AG04449 (cell line): ENCODE measurements around the gene TMEM200A.

ENCODE experiments used
- CTCF ChIA-PET: fragments of 350-600 bp; formaldehyde crosslinking; extraction: SDS; loops from one replicate; lab custom pipeline; 2021; ENCODE audit warnings: antibody characterized with exemption; lab: Yijun Ruan, JAX
- POLR2A ChIA-PET: fragments of 400-600, 350-600 bp; formaldehyde crosslinking; extraction: SDS; loops from one replicate; lab custom pipeline; 2020; ENCODE audit warnings: antibody characterized with exemption, inconsistent platforms; lab: Yijun Ruan, JAX
- DNase-seq: peaks from one replicate; pipeline ENCODE4 v3.0.0-alpha.2; 2010; ENCODE audit warnings: low read depth, low spot score
- H3K4me3 ChIP-seq: 2 replicates; pipeline ENCODE4 v1.5.1; 2011; ENCODE audit warnings: low read depth, mild to moderate bottlenecking, control low read depth, low read length
- TF ChIP-seq, protein P1 (sequence below): IDR thresholded peaks from one replicate; pipeline ENCODE4 v1.5.1; 2011; ENCODE audit warnings: mild to moderate bottlenecking, moderate library complexity, low read length, control low read depth, inconsistent platforms; ENCODE audit not compliant: insufficient read depth; ENCODE audit errors: missing control alignments

TMEM200A gene

DNA sequence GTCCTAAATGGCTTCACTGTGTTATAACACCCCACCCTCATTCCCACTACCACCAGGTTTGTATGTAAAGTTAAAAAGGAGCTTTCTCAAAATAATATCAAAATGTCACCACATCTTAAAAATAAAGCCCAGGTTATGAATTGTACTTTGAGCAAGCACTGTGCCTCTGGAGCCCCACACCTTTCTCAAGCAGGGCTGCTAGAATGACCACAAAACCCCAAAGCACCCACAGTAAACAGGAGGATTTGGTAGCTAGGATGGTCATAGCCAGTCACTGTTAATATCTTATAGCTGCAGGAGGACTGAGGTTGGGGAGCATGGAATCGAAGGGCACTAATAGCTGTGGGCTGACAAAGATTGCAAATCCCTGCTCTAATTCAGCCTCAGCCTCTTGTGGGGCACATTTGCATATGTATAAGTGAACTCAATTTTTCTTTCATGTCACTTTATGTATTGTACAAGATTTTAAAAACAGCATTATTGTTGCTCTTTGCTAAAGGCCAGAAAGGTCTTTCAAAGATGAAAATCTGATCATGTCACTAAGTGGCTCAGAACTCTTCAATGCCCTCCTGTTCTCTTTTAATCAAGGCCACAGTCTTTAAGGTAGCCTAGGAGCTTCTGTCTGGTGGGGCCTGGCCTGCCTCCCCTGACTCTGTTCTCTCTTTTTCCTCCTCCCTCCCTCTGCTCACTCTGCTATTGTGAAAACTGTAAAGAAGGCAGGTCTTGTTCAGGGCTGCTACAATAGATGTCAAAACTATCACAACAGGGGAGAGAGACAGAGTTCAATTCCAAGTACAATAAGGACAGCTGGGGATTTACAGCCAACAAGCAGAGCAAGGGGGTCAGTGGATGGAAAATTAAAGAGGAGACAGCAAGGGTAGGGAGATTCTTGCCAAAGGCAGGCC, 101.6 kb downstream of the TMEM200A start:
- ChIA-PET POLR2A (no interaction called here), CTCF (interaction anchor here (0.9 to 2.1 kb wide), 5 partner anchors 10 to 291 kb away, joined by 3 to 5 read pairs (median 3); no protein-coding TSS in a partner anchor)
- H3K4me3 ChIP-seq = no peak overlapping the region
- TF ChIP-seq, protein P1, sequence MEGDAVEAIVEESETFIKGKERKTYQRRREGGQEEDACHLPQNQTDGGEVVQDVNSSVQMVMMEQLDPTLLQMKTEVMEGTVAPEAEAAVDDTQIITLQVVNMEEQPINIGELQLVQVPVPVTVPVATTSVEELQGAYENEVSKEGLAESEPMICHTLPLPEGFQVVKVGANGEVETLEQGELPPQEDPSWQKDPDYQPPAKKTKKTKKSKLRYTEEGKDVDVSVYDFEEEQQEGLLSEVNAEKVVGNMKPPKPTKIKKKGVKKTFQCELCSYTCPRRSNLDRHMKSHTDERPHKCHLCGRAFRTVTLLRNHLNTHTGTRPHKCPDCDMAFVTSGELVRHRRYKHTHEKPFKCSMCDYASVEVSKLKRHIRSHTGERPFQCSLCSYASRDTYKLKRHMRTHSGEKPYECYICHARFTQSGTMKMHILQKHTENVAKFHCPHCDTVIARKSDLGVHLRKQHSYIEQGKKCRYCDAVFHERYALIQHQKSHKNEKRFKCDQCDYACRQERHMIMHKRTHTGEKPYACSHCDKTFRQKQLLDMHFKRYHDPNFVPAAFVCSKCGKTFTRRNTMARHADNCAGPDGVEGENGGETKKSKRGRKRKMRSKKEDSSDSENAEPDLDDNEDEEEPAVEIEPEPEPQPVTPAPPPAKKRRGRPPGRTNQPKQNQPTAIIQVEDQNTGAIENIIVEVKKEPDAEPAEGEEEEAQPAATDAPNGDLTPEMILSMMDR = no peak
- no peak for DNase-seq

DNA sequence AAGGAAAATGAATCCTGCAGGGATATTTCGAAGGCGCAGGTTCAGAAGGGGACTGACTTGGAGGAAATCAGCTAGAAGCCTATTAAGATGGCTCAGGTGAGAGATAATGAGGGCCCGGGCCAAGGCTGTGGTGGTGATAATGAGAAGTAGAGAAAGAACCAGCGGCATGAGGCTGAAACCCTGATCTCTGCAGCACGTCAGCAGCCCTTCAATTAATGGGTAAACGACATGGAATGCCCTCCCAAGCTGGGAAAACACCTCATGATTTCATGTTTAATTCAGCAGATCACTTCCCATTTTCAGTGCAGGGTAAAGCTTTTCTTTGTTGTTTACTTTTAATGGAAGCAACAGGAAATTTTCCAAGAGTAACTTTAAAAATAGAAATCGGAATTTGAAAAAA, 104.9 kb downstream of the TMEM200A start:
- no peak for DNase-seq
- TF ChIP-seq, protein P1 = no peak
- no peak overlapping the region for H3K4me3 ChIP-seq
- ChIA-PET POLR2A (no interaction called here), CTCF (no interaction called here)

DNA sequence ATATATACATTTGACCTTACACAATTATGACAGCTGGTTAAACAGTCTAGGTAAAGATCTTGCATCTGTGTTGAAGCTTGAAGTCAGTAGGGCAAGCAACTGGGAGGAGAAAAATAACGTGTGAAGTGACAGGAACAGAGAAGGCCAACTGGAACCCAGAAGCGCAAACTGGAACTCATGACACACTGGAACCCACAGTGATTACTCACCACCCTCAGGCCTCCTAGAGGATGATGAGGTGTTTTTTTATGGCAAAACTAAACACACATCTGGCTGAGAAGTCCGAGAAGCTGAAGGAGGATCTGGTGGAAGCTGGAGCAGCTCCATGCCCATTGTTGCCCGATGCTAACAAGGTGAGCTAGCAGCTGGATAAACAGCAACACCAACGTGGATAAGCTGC, 108.1 kb downstream of the TMEM200A start:
- DNase-seq = no peak
- CTCF ChIA-PET = interaction anchor here (0.7 to 1.0 kb wide), 2 partner anchors 8 to 147 kb away, joined by 3 read pairs; no protein-coding TSS in a partner anchor

DNA sequence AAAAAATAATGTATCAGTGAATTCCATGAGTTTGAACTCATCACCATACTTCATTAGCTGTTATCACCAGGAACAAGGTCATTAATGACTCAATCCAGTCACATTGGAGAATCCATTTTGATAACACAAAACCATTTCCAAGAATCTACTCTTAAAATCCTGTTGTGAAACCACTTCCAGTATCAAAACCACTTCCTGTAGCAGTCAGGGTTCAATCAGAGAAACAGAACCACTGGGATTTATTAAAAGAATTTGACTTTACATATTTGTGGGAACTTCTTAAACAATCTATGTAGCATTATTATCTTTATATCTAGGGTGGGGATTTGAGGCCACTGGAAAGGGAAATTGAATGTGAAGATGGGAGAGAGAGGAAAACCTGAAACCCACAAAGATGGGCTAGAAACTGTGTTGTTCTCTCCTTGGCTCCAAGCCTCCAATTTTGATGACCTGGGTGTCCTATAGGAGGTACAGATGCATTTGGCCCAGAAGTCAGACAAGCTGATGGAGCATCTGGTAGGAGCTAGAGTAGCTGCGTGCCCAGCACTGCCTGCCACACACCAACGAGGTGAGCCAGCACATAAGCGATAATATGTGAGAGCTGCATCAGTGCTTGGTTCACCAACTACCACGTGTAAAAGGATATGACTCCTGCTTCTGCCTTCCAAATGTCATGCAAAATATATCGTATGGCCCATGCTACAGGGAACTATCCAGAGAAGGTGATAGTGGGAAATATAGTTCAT, 117.0 kb downstream of the TMEM200A start:
- TF ChIP-seq, protein P1 = no peak
- no peak overlapping the region for H3K4me3 ChIP-seq
- DNase-seq = no peak
- ChIA-PET POLR2A (interaction anchor here (0.8 kb wide), 1 partner anchor 120 kb away, joined by 3 read pairs; no protein-coding TSS in a partner anchor), CTCF (interaction anchor here (2.3 kb wide), 1 partner anchor 216 kb away, joined by 7 read pairs; no protein-coding TSS in a partner anchor)

More for the DNA sequence above, 108.1 kb downstream of the TMEM200A start:
- POLR2A ChIA-PET = interaction anchor here (0.6 to 0.7 kb wide), 2 partner anchors 27 to 101 kb away, joined by 3 read pairs; no protein-coding TSS in a partner anchor
- TF ChIP-seq, protein P1 = no peak
- no peak overlapping the region for H3K4me3 ChIP-seq

DNA sequence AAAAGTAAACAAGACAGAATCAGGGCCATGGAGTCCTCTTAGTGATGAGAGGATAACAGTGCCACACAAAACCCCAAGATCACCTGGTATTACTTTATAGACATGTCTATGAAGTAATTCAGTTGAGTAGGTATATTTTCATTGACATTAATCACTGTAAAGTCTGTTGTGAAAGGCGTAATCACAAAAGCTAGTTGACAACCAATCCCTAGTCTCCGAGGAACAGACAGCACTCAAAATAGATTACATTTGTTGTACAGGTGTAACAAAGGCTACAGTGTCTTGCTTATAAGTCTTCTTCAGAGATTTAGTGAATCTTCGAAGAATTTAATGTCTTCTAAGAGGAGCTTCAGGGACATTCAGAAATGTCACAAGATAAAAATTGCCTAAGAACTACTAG, 120.1 kb downstream of the TMEM200A start:
- CTCF ChIA-PET = interaction anchor here (2.6 kb wide), 1 partner anchor 164 kb away, joined by 8 read pairs; no protein-coding TSS in a partner anchor

More for the DNA sequence above, 120.1 kb downstream of the TMEM200A start:
- POLR2A ChIA-PET = no interaction called here
- no peak overlapping the region for H3K4me3 ChIP-seq
- no peak for DNase-seq
- TF ChIP-seq, protein P1 = no peak
